ENCODE data around the gene KCNMB3. TPM values are rescaled to one million over a fixed set of nuclear protein-coding genes. Genes with fewer than 3 reads are reported as not detected.
"Not testable (repeated sequence)": the region's sequence is repeated elsewhere in the genome, so short reads cannot be mapped to it uniquely, and the experiment has no call there.

Gene KCNMB3
- total and polyA plus RNA-seq, 4 donors, result 2.5 to 6.2 (median 4.0) TPM

GRCh38 chr3:179233043-179233442 is 17.9 kb downstream of the KCNMB3 start:
- ATAC-seq (ENCODE audit: low FRiP score), result no peak
- Histone ChIP-seq H3K9me3 (ENCODE audit: control insufficient read depth, low read length) (no peaks in the 10 kb centered on the region), H3K4me3 (ENCODE audit: low read length in 2 of 2) (no peak overlapping the region), H3K27me3 (ENCODE audit: control insufficient read depth in 1 of 2, insufficient read depth in 2 of 2, low read length in 1 of 2) (no peaks in the 10 kb centered on the region), H3K27ac (ENCODE audit: low read depth in 1 of 2, low read length in 2 of 2) (no peak overlapping the region), H3K36me3 (ENCODE audit: control insufficient read depth in 1 of 2, insufficient read depth in 2 of 2, low read length in 1 of 2) (peaks cover 2 to 4% of the 10 kb centered on the region in 2 donors), H3K4me1 (ENCODE audit: control insufficient read depth in 1 of 2, insufficient read depth in 2 of 2, low read length in 2 of 2) (no peaks in the 10 kb centered on the region)
- intact Hi-C loops (cut with DNase I), result no loop called here
- 98 to 100% methylated on average over 3 of the region's 3 CpGs for WGBS, 2 donors
- no peak for DNase-seq

GRCh38 chr3:179229177-179229576 is 21.7 kb downstream of the KCNMB3 start:
- no peak overlapping the region for H3K27ac ChIP-seq (ENCODE audit: low read depth in 1 of 2, low read length in 2 of 2)
- intact Hi-C loops (cut with DNase I), result no loop called here
- H3K4me1 ChIP-seq (ENCODE audit: control insufficient read depth in 1 of 2, insufficient read depth in 2 of 2, low read length in 2 of 2), result no peaks in the 10 kb centered on the region
- 49 to 69% methylated on average over 5 of the region's 5 CpGs for WGBS, 2 donors
- H3K27me3 ChIP-seq (ENCODE audit: control insufficient read depth in 1 of 2, insufficient read depth in 2 of 2, low read length in 1 of 2), result no peaks in the 10 kb centered on the region
- no peak overlapping the region for H3K4me3 ChIP-seq (ENCODE audit: low read length in 2 of 2)
- no peak for ATAC-seq (ENCODE audit: low FRiP score)
- peaks cover 2 to 4% of the 10 kb centered on the region in 2 donors for H3K36me3 ChIP-seq (ENCODE audit: control insufficient read depth in 1 of 2, insufficient read depth in 2 of 2, low read length in 1 of 2)
- no peaks in the 10 kb centered on the region for H3K9me3 ChIP-seq (ENCODE audit: control insufficient read depth, low read length)
- DNase-seq, result no peak

- H3K36me3 ChIP-seq (ENCODE audit: control insufficient read depth in 1 of 2, insufficient read depth in 2 of 2, low read length in 1 of 2), result peaks cover 2 to 4% of the 10 kb centered on the region in 2 donors
- WGBS, 2 donors, result 91 to 92% methylated on average over 3 of the region's 3 CpGs
- intact Hi-C loops (cut with DNase I), result no loop called here
These were observed 23.6 kb downstream of the KCNMB3 start for GRCh38 chr3:179227349-179227748.

GRCh38 chr3:179224584-179224983 is 26.3 kb downstream of the KCNMB3 start:
- DNase-seq, result no peak
- H3K9me3 ChIP-seq (ENCODE audit: control insufficient read depth, low read length), result no peaks in the 10 kb centered on the region
- no peaks in the 10 kb centered on the region for H3K4me1 ChIP-seq (ENCODE audit: control insufficient read depth in 1 of 2, insufficient read depth in 2 of 2, low read length in 2 of 2)
- H3K4me3 ChIP-seq (ENCODE audit: low read length in 2 of 2), result no peak overlapping the region
- no peak overlapping the region for H3K27ac ChIP-seq (ENCODE audit: low read depth in 1 of 2, low read length in 2 of 2)
- H3K27me3 ChIP-seq (ENCODE audit: control insufficient read depth in 1 of 2, insufficient read depth in 2 of 2, low read length in 1 of 2), result no peaks in the 10 kb centered on the region
- intact Hi-C loops (cut with DNase I), result no loop called here
- no peak for ATAC-seq (ENCODE audit: low FRiP score)
- no peaks in the 10 kb centered on the region for H3K36me3 ChIP-seq (ENCODE audit: control insufficient read depth in 1 of 2, insufficient read depth in 2 of 2, low read length in 1 of 2)
- WGBS, 2 donors, result 94 to 95% methylated on average over 1 of the region's 1 CpG

More at GRCh38 chr3:179227349-179227748, 23.6 kb downstream of the KCNMB3 start:
- DNase-seq, result no peak
- Histone ChIP-seq H3K4me1 (ENCODE audit: control insufficient read depth in 1 of 2, insufficient read depth in 2 of 2, low read length in 2 of 2) (no peaks in the 10 kb centered on the region), H3K27ac (ENCODE audit: low read depth in 1 of 2, low read length in 2 of 2) (no peak overlapping the region), H3K9me3 (ENCODE audit: control insufficient read depth, low read length) (no peaks in the 10 kb centered on the region), H3K4me3 (ENCODE audit: low read length in 2 of 2) (no peak overlapping the region), H3K27me3 (ENCODE audit: control insufficient read depth in 1 of 2, insufficient read depth in 2 of 2, low read length in 1 of 2) (no peaks in the 10 kb centered on the region)
- ATAC-seq (ENCODE audit: low FRiP score), result no peak

GRCh38 chr3:179223548-179223947 is 27.4 kb downstream of the KCNMB3 start:
- Histone ChIP-seq H3K27ac (ENCODE audit: low read depth in 1 of 2, low read length in 2 of 2) (no peak overlapping the region), H3K4me1 (ENCODE audit: control insufficient read depth in 1 of 2, insufficient read depth in 2 of 2, low read length in 2 of 2) (no peaks in the 10 kb centered on the region), H3K9me3 (ENCODE audit: control insufficient read depth, low read length) (no peaks in the 10 kb centered on the region), H3K36me3 (ENCODE audit: control insufficient read depth in 1 of 2, insufficient read depth in 2 of 2, low read length in 1 of 2) (no peaks in the 10 kb centered on the region), H3K4me3 (ENCODE audit: low read length in 2 of 2) (no peak overlapping the region), H3K27me3 (ENCODE audit: control insufficient read depth in 1 of 2, insufficient read depth in 2 of 2, low read length in 1 of 2) (no peaks in the 10 kb centered on the region)
- intact Hi-C loops (cut with DNase I), result no loop called here
- WGBS, 2 donors, result 76 to 77% methylated on average over 2 of the region's 2 CpGs
- ATAC-seq (ENCODE audit: low FRiP score) (no peak), DNase-seq (no peak)

- DNase-seq; intact Hi-C loops (cut with DNase I); H3K27me3 ChIP-seq (ENCODE audit: control insufficient read depth in 1 of 2, insufficient read depth in 2 of 2, low read length in 1 of 2); H3K4me3 ChIP-seq (ENCODE audit: low read length in 2 of 2); H3K36me3 ChIP-seq (ENCODE audit: control insufficient read depth in 1 of 2, insufficient read depth in 2 of 2, low read length in 1 of 2); H3K27ac ChIP-seq (ENCODE audit: low read depth in 1 of 2, low read length in 2 of 2); H3K4me1 ChIP-seq (ENCODE audit: control insufficient read depth in 1 of 2, insufficient read depth in 2 of 2, low read length in 2 of 2); ATAC-seq (ENCODE audit: low FRiP score); H3K9me3 ChIP-seq (ENCODE audit: control insufficient read depth, low read length): not testable (repeated sequence)
- 81 to 82% methylated on average over 1 of the region's 1 CpG for WGBS, 2 donors
These were observed 32.7 kb downstream of the KCNMB3 start for GRCh38 chr3:179218213-179218612.

- H3K4me3 ChIP-seq (ENCODE audit: low read length in 2 of 2); ATAC-seq (ENCODE audit: low FRiP score); H3K9me3 ChIP-seq (ENCODE audit: control insufficient read depth, low read length); intact Hi-C loops (cut with DNase I); H3K27me3 ChIP-seq (ENCODE audit: control insufficient read depth in 1 of 2, insufficient read depth in 2 of 2, low read length in 1 of 2); H3K27ac ChIP-seq (ENCODE audit: low read depth in 1 of 2, low read length in 2 of 2); DNase-seq; H3K36me3 ChIP-seq (ENCODE audit: control insufficient read depth in 1 of 2, insufficient read depth in 2 of 2, low read length in 1 of 2); H3K4me1 ChIP-seq (ENCODE audit: control insufficient read depth in 1 of 2, insufficient read depth in 2 of 2, low read length in 2 of 2): not testable (repeated sequence)
- WGBS, 2 donors, result 94 to 100% methylated on average over 1 of the region's 1 CpG
These were observed 35.4 kb downstream of the KCNMB3 start for GRCh38 chr3:179215550-179215949.

- H3K9me3 ChIP-seq (ENCODE audit: control insufficient read depth, low read length), result no peaks in the 10 kb centered on the region
- ATAC-seq (ENCODE audit: low FRiP score) (no peak), DNase-seq (no peak)
- 97 to 100% methylated on average over 2 of the region's 2 CpGs for WGBS, 2 donors
- H3K27me3 ChIP-seq (ENCODE audit: control insufficient read depth in 1 of 2, insufficient read depth in 2 of 2, low read length in 1 of 2), result no peaks in the 10 kb centered on the region
- H3K36me3 ChIP-seq (ENCODE audit: control insufficient read depth in 1 of 2, insufficient read depth in 2 of 2, low read length in 1 of 2), result no peaks in the 10 kb centered on the region
- peaks cover 0 to 6% of the 10 kb centered on the region in 2 donors for H3K4me1 ChIP-seq (ENCODE audit: control insufficient read depth in 1 of 2, insufficient read depth in 2 of 2, low read length in 2 of 2)
- intact Hi-C loops (cut with DNase I), result no loop called here
- H3K4me3 ChIP-seq (ENCODE audit: low read length in 2 of 2), result no peak overlapping the region
- no peak overlapping the region for H3K27ac ChIP-seq (ENCODE audit: low read depth in 1 of 2, low read length in 2 of 2)
These were observed 50.1 kb downstream of the KCNMB3 start for GRCh38 chr3:179200790-179201189.

- Histone ChIP-seq H3K36me3 (ENCODE audit: control insufficient read depth in 1 of 2, insufficient read depth in 2 of 2, low read length in 1 of 2) (no peaks in the 10 kb centered on the region), H3K4me1 (ENCODE audit: control insufficient read depth in 1 of 2, insufficient read depth in 2 of 2, low read length in 2 of 2) (peaks cover 0 to 6% of the 10 kb centered on the region in 2 donors), H3K4me3 (ENCODE audit: low read length in 2 of 2) (no peak overlapping the region), H3K9me3 (ENCODE audit: control insufficient read depth, low read length) (no peaks in the 10 kb centered on the region), H3K27me3 (ENCODE audit: control insufficient read depth in 1 of 2, insufficient read depth in 2 of 2, low read length in 1 of 2) (no peaks in the 10 kb centered on the region), H3K27ac (ENCODE audit: low read depth in 1 of 2, low read length in 2 of 2) (no peak overlapping the region)
- ATAC-seq (ENCODE audit: low FRiP score) (no peak), DNase-seq (no peak)
- 93 to 95% methylated on average over 4 of the region's 4 CpGs for WGBS, 2 donors
- intact Hi-C loops (cut with DNase I), result no loop called here
These were observed 54.2 kb downstream of the KCNMB3 start for GRCh38 chr3:179196700-179197099.
